ENCODE measurements around the gene CRIP1. TPM values are rescaled to one million over a fixed set of nuclear protein-coding genes. Genes with fewer than 3 reads are reported as not detected.
A peak's percentile ranks its signal among the peaks of the same experiment; 100 is the strongest.

CRIP1 gene
- total RNA-seq, 1 donor from 2014 or later, result 5.1 TPM

- H3K27me3 Mint-ChIP-seq, result no peaks in the 10 kb centered on the region
- no peak for DNase-seq (ENCODE audit: low spot score, unreplicated experiment)
- TF ChIP-seq, protein P1, sequence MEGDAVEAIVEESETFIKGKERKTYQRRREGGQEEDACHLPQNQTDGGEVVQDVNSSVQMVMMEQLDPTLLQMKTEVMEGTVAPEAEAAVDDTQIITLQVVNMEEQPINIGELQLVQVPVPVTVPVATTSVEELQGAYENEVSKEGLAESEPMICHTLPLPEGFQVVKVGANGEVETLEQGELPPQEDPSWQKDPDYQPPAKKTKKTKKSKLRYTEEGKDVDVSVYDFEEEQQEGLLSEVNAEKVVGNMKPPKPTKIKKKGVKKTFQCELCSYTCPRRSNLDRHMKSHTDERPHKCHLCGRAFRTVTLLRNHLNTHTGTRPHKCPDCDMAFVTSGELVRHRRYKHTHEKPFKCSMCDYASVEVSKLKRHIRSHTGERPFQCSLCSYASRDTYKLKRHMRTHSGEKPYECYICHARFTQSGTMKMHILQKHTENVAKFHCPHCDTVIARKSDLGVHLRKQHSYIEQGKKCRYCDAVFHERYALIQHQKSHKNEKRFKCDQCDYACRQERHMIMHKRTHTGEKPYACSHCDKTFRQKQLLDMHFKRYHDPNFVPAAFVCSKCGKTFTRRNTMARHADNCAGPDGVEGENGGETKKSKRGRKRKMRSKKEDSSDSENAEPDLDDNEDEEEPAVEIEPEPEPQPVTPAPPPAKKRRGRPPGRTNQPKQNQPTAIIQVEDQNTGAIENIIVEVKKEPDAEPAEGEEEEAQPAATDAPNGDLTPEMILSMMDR (IDR thresholded peaks at IDR 0.05; ENCODE audit: unreplicated experiment), result no peak
- no peak overlapping the region for H3K27ac Mint-ChIP-seq
- no peak overlapping the region for H3K4me3 Mint-ChIP-seq (ENCODE audit: low read depth)
- no peaks in the 10 kb centered on the region for H3K4me1 Mint-ChIP-seq (ENCODE audit: low read depth)
- H3K9me3 Mint-ChIP-seq (ENCODE audit: low read depth), result no peaks in the 10 kb centered on the region
- peaks cover 1% of the 10 kb centered on the region for H3K36me3 Mint-ChIP-seq (ENCODE audit: insufficient read depth)
Measured at GRCh38 chr14:105468621-105469241, 18.0 kb upstream of the CRIP1 start.

GRCh38 chr14:105469456-105470349 lies 17.0 kb upstream of the CRIP1 start:
- no peak for DNase-seq (ENCODE audit: low spot score, unreplicated experiment)
- Mint-ChIP-seq H3K9me3 (ENCODE audit: low read depth) (no peaks in the 10 kb centered on the region), H3K36me3 (ENCODE audit: insufficient read depth) (peaks cover 1% of the 10 kb centered on the region), H3K4me3 (ENCODE audit: low read depth) (no peak overlapping the region), H3K4me1 (ENCODE audit: low read depth) (no peaks in the 10 kb centered on the region), H3K27me3 (no peaks in the 10 kb centered on the region), H3K27ac (no peak overlapping the region)
- TF ChIP-seq, protein P1 (IDR thresholded peaks at IDR 0.05; ENCODE audit: unreplicated experiment), result no peak

GRCh38 chr14:105470350-105471296 lies 16.1 kb upstream of the CRIP1 start:
- no peak for DNase-seq (ENCODE audit: low spot score, unreplicated experiment)
- no peak overlapping the region for H3K27ac Mint-ChIP-seq
- no peak overlapping the region for H3K4me3 Mint-ChIP-seq (ENCODE audit: low read depth)
- H3K27me3 Mint-ChIP-seq, result no peaks in the 10 kb centered on the region
- H3K9me3 Mint-ChIP-seq (ENCODE audit: low read depth), result no peaks in the 10 kb centered on the region
- no peaks in the 10 kb centered on the region for H3K4me1 Mint-ChIP-seq (ENCODE audit: low read depth)
- H3K36me3 Mint-ChIP-seq (ENCODE audit: insufficient read depth), result peaks cover 1% of the 10 kb centered on the region
- TF ChIP-seq, protein P1 (IDR thresholded peaks at IDR 0.05; ENCODE audit: unreplicated experiment), result no peak

GRCh38 chr14:105471297-105471821 lies 15.3 kb upstream of the CRIP1 start:
- Mint-ChIP-seq H3K4me3 (ENCODE audit: low read depth) (no peak overlapping the region), H3K36me3 (ENCODE audit: insufficient read depth) (peaks cover 1% of the 10 kb centered on the region), H3K9me3 (ENCODE audit: low read depth) (no peaks in the 10 kb centered on the region), H3K4me1 (ENCODE audit: low read depth) (no peaks in the 10 kb centered on the region), H3K27ac (no peak overlapping the region), H3K27me3 (no peaks in the 10 kb centered on the region)
- TF ChIP-seq, protein P1 (IDR thresholded peaks at IDR 0.05; ENCODE audit: unreplicated experiment), result peak; percentile 33
- DNase-seq (ENCODE audit: low spot score, unreplicated experiment), result no peak

Measured in progenitor cell of endocrine pancreas (in vitro differentiated cells).